ENCODE results near the gene CUEDC1.

Gene CUEDC1

GRCh38 chr17:57892820-57893595 is 62.2 kb downstream of the CUEDC1 start:
- peak; percentile 97 for DNase-seq

GRCh38 chr17:57892146-57892819 is 62.9 kb downstream of the CUEDC1 start:
- peak; percentile 89 for DNase-seq

- no peak for DNase-seq
Measured at GRCh38 chr17:57890857-57891232, 64.4 kb downstream of the CUEDC1 start.

- DNase-seq: peak; percentile 68
Measured at GRCh38 chr17:57889892-57890856, 65.0 kb downstream of the CUEDC1 start.

GRCh38 chr17:57889252-57889651 is 66.0 kb downstream of the CUEDC1 start:
- DNase-seq: no peak

- no peak for DNase-seq
Measured at GRCh38 chr17:57888311-57889216, 66.6 kb downstream of the CUEDC1 start.

- DNase-seq: no peak
Measured at GRCh38 chr17:57887161-57887560, 68.1 kb downstream of the CUEDC1 start.

GRCh38 chr17:57886020-57886419 is 69.2 kb downstream of the CUEDC1 start:
- DNase-seq: no peak

- DNase-seq: no peak
Measured at GRCh38 chr17:57885148-57885915, 69.9 kb downstream of the CUEDC1 start.

- DNase-seq: no peak
Measured at GRCh38 chr17:57881783-57882351, 73.3 kb downstream of the CUEDC1 start.

GRCh38 chr17:57881143-57881542 is 74.1 kb downstream of the CUEDC1 start:
- DNase-seq: peak; percentile 93

- DNase-seq: no peak
Measured at GRCh38 chr17:57880086-57880456, 75.1 kb downstream of the CUEDC1 start.

- no peak for DNase-seq
Measured at GRCh38 chr17:57879437-57880085, 75.7 kb downstream of the CUEDC1 start.

- no peak for DNase-seq
Measured at GRCh38 chr17:57877803-57878377, 77.3 kb downstream of the CUEDC1 start.

- DNase-seq: no peak
Measured at GRCh38 chr17:57876866-57877237, 78.4 kb downstream of the CUEDC1 start.

GRCh38 chr17:57876023-57876865 is 79.0 kb downstream of the CUEDC1 start:
- DNase-seq: no peak

- DNase-seq: peak; percentile 99
Measured at GRCh38 chr17:57875290-57876022, 79.8 kb downstream of the CUEDC1 start.
